Measurements from ENCODE around the gene SPRY2. TPM values are rescaled to one million over a fixed set of nuclear protein-coding genes. Genes with fewer than 3 reads are reported as not detected.

Gene SPRY2
- total and polyA plus RNA-seq, 8 donors, result 30.9 to 77.1 (median 54.3) TPM

DNA sequence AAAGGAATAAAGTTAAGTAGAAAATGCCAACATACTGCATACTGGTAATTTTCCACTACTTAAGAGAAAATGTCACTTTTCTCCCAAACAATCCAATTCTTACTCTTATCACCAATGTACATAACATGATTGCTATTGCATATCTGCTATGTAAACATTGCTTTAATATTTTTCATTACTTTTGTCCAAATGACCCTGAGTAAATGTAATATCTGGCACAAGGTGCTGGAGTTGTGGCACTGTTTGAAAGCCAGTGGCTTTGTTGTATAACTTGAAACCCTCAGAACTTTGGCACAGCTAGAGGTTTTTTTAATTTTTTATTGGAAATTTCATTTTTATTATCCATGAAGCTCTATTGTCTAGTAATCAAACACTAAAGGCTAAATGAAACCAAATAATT, 45.7 kb upstream of the SPRY2 start:
- DNase-seq, result no peak
- peaks cover 0 to 6% of the 10 kb centered on the region in 2 donors for H3K4me1 ChIP-seq
- no peak overlapping the region for H3K4me3 ChIP-seq
- peaks cover 0 to 9% of the 10 kb centered on the region in 2 donors for H3K9me3 ChIP-seq
- ATAC-seq, result peak; percentile 49
- intact Hi-C loops (cut with DNase I), result no loop called here
- TF ChIP-seq CTCF (IDR thresholded peaks at IDR 0.05), result no peak
- no peaks in the 10 kb centered on the region for H3K27me3 ChIP-seq
- H3K27ac ChIP-seq, result no peak overlapping the region
- no peaks in the 10 kb centered on the region for H3K36me3 ChIP-seq

DNA sequence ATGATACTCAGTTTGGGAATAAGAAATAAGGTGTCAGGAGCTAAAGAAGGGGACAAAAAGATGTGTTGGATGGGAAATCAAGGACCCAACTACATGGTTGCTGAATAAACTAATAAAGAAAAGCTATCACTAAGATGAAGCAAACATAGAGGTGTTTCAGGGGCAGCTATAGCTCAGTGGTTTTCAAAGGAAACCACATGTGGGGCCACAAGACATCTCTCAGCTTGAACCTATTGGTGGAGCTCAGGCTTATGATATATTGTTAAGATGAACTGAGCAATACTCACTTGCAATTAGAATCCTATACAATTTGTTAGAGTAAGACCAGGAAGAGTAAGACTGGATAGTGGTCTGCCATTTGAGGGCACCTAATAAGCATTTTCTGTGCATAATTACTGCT, 45.1 kb upstream of the SPRY2 start:
- H3K4me1 ChIP-seq, result peaks cover 0 to 6% of the 10 kb centered on the region in 2 donors
- no peak overlapping the region for H3K27ac ChIP-seq
- ATAC-seq (no peak), DNase-seq (no peak)
- H3K9me3 ChIP-seq, result peaks cover 0 to 9% of the 10 kb centered on the region in 2 donors
- TF ChIP-seq CTCF (IDR thresholded peaks at IDR 0.05), result no peak
- H3K36me3 ChIP-seq, result no peaks in the 10 kb centered on the region
- no peaks in the 10 kb centered on the region for H3K27me3 ChIP-seq
- H3K4me3 ChIP-seq, result no peak overlapping the region
- intact Hi-C loops (cut with DNase I), result no loop called here

- H3K4me3 ChIP-seq, result no peak overlapping the region
- H3K4me1 ChIP-seq, result no peaks in the 10 kb centered on the region
- no peaks in the 10 kb centered on the region for H3K9me3 ChIP-seq
- no peak for TF ChIP-seq CTCF (IDR thresholded peaks at IDR 0.05)
- intact Hi-C loops (cut with DNase I), result no loop called here
- H3K36me3 ChIP-seq, result no peaks in the 10 kb centered on the region
- ATAC-seq, result no peak
- no peak overlapping the region for H3K27ac ChIP-seq
- H3K27me3 ChIP-seq, result no peaks in the 10 kb centered on the region
- no peak for DNase-seq
Observed at GRCh38 chr13:80382576-80382975, 41.6 kb upstream of the SPRY2 start.

- no peak for ATAC-seq
- Histone ChIP-seq H3K27ac (no peak overlapping the region), H3K36me3 (no peaks in the 10 kb centered on the region), H3K4me1 (no peaks in the 10 kb centered on the region), H3K27me3 (no peaks in the 10 kb centered on the region), H3K9me3 (no peaks in the 10 kb centered on the region), H3K4me3 (no peak overlapping the region)
- intact Hi-C loops (cut with DNase I), result no loop called here
- DNase-seq, result no peak
- no peak for TF ChIP-seq CTCF (IDR thresholded peaks at IDR 0.05)
Observed at GRCh38 chr13:80379245-80379644, 38.3 kb upstream of the SPRY2 start.

GRCh38 chr13:80376554-80376953, 35.6 kb upstream of the SPRY2 start:
- intact Hi-C loops (cut with DNase I), result no loop called here
- no peak for ATAC-seq
- H3K27me3 ChIP-seq, result no peaks in the 10 kb centered on the region
- no peaks in the 10 kb centered on the region for H3K9me3 ChIP-seq
- H3K4me3 ChIP-seq, result no peak overlapping the region
- no peak overlapping the region for H3K27ac ChIP-seq
- no peak for TF ChIP-seq CTCF (IDR thresholded peaks at IDR 0.05)
- no peaks in the 10 kb centered on the region for H3K4me1 ChIP-seq
- H3K36me3 ChIP-seq, result no peaks in the 10 kb centered on the region
- DNase-seq, result no peak
